Measurements from ENCODE around the gene CNKSR3.
A peak's percentile ranks its signal among the peaks of the same experiment; 100 is the strongest.

CNKSR3 gene

GRCh38 chr6:154478021-154478700 lies 32.3 kb downstream of the CNKSR3 start:
- DNase-seq: no peak

DNA sequence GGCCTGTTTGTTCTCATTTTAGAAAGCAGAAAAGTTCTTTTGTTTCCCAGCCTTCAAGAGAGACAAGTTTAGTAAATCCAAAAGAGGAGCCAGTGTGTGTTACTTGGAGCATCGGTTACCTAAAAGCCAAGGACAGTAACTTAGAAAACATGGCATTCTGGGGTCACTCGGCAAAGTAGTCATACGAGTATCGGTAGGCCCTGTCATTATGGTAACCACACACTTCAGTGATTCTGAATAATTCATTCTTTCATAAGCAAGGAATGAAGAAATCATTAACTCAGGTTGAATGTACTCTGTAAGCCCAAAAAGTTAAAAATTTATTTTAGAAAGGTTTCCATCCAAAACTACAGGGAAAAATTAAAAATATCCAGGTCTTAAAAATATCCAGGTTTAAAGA lies 34.0 kb downstream of the CNKSR3 start:
- DNase-seq: no peak

GRCh38 chr6:154474648-154475428 lies 35.6 kb downstream of the CNKSR3 start:
- no peak for DNase-seq

- DNase-seq: no peak
Measured at GRCh38 chr6:154473324-154473723, 37.2 kb downstream of the CNKSR3 start.

DNA sequence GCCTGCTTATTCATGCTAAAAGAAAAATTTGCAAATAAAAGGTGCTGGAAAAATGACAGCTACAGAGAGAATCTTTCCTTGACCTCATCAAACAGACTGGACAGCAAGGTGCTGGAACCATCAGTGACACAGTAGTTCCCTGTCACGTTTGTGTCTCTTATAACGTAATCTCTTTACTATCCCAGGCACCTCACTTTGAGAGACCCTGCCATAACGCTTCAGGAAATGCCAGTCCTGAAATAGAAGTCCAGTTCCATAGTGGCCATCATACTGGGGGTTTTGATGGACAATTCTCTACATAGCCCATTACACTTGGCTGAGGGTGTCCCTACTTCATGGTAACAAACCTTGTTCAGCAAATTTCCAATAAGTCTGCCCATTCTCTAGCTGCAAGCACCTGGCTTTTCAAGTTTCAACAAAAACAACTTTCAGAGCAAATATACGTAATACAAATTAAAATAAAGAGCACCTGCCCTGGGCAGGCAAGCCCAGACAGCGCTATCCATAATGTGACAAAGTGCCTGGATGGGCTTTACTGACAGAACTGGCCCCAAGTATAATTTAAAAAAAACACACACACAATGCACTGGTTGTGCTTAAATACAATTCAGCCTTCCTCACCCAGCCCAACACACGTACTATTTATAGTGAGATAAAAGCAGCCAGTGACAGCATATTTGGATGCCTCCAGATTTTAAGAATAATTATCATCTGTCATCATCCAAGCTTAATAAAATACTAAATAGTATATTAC lies 38.7 kb downstream of the CNKSR3 start:
- peak; percentile 93 for DNase-seq

GRCh38 chr6:154469306-154469935 lies 41.1 kb downstream of the CNKSR3 start:
- DNase-seq: no peak

DNA sequence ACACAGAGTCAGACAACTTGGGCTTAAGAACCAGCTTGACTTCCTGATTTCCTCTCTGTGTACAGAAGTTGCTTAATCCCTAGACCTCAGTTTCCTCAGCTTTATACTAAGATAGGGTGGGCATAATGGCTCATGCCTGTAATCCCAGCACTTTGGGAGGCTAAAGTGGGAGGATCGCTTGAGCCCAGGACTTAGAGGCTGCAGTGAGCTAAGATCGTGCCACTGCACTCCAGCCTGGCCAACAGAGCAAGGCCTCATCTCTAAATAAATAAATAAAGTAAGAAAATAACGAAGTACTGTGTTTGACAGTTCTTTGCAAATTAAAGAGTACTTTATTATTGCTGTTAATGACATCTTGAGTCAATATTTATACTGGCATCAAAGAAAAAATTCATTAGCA lies 41.7 kb downstream of the CNKSR3 start:
- no peak for DNase-seq

- no peak for DNase-seq
Measured at GRCh38 chr6:154466971-154467679, 43.4 kb downstream of the CNKSR3 start.

GRCh38 chr6:154466139-154466538 lies 44.3 kb downstream of the CNKSR3 start:
- DNase-seq: no peak

DNA sequence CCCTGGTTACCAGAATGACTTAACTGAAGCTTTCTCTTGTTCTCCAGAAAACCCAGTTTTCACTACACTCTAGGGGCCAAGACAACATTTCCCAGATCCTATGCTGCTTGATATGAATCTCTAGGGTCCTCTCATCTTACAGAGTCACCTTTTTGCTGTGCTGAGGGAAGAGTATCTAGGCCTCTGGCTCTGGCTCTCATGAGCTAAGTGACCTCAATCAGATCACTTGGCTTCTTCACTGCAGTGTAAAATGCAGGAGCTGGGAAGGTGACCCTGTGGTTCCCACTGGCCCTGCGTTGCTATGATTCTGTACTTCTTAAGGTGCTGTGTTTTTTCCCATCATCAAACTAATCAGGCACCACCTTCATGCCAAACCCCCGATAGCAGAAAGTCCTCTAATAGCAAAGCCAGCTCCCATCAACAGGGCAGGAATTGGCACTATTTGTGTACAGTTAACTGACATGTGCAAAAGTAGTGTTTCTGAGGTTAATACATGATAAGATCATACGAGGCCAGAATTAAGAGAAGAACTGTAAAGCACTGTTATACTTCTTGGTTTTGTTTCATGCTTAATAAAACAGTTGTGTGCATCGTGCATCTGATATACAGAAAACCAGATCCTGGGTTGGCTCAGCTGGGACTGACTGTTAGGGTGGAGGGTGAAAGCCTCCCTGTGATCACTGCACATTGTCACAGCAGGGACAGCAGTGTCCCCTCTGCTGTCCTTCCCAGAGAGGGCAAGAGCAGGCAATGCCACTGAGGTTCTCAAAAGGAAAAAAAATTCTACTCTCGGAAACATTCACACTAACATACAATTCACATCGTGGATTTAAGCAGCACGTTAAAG lies 46.7 kb downstream of the CNKSR3 start:
- no peak for DNase-seq

DNA sequence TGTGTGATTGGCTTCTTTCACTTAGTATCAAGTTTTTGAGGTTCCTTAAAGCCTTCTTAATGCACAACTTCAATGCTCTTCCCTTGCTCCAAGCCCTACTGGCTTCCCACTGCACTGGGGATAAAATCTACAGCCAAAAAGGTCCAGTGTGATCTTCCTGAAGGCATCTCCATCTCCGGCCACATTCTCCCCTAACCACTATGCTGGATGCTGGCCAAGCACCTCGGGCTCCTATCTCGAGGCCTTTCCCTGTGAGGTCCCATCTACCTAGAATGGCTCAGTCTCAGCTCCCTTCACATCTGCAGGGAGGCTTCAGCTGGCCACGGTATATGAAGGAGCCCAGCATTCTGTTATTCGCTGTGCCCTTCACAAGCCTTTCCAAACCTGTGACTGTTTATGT lies 48.1 kb downstream of the CNKSR3 start:
- no peak for DNase-seq

- no peak for DNase-seq
Measured at GRCh38 chr6:154461348-154461747, 49.1 kb downstream of the CNKSR3 start.

DNA sequence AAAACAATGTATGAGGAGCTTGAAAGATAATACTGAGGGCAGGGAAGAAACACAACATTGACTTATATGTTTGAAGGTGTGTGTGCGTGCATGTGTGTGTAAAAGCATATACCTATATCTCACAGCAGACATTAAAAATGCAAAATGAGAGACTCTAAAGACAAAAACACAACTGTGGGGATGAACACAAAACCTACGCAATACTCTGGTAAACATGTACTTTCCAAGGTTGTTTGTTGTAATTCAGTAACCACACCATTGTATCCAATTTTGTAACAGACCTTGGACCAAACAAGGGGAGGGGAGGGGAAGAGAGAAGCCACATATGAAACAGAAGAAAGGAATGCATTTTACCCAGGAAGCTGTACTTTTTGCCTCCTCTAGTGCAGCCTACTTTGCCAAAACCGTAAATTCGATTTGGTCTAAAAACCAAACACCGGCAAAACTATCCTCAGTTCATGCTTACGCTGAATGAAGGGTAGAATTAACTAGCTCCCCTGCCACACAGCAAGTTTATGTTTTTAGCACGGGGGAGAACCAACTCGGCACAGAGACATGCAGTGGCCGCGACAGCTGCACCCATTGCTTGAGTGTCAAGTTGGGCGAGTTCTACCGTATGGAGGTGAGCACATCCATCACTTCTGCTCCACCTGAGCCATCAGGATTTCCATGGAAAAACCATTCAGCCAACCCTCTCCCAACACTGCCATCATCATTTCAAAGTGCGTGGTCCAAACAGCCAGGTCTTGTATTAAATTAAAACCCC lies 50.0 kb downstream of the CNKSR3 start:
- no peak for DNase-seq

- DNase-seq: no peak
Measured at GRCh38 chr6:154459513-154459912, 51.0 kb downstream of the CNKSR3 start.

DNA sequence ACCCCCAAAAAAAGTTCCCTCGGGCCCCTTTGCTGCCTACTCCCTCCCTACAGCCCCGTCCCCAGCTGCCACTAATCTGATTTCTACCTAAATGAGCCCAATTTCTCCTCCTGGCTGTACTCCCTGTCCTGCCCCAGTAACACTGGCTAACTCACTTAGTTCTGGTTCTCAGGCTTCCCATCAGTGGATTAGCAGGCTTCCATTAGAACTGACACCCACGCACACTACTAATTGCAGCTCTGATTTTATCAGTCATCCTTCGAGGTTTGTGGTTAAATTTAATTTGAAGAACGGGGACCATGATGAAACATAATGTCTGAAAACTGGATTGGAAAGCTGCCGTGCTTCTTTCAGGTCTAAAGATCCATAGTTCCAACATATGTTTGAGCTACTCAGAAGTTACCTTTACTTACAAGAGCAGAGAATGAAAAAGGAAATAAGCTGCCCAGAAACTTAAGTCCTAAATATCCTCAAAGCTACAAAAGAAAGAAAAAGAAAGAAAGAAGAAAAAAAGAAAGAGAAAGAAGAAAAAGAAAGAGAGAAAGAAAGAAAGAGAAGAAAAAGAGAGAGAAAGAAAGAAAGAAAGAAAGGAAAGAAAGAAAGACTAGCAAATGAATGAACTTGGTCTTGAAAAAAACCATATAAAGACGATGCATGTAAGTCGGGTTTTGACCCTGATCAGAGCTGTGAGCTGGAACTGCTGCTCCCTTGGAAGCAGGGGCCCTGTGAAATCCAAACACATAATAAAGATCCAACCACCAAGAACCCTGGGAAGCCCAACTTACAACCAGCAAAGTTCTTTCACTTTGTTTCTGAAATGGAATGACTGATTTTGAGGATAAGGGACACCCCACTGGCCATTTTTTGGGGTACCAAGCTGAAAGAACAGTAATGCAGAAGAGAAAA lies 51.7 kb downstream of the CNKSR3 start:
- DNase-seq: no peak

DNA sequence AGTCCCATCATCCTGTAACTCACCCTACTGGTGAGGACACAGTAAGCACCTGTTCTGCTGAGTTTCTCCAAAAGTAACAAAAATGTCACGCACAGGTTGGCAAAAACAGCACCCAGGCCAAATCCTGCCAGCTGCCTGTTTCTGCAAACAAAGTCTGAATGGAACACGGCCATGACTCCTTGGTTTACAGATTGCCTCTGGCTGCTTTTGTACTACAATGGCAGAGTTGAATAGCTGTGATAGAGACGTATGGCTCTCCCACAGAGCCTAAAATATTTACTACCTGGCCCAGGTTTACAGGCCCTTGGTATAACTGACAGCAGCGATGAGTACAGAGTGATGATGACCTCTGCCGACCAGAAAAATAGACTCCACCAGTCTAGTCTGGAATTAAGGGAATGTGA lies 52.6 kb downstream of the CNKSR3 start:
- peak; percentile 89 for DNase-seq

- DNase-seq: no peak
Measured at GRCh38 chr6:154457046-154457713, 53.3 kb downstream of the CNKSR3 start.

GRCh38 chr6:154453329-154453728 lies 57.2 kb downstream of the CNKSR3 start:
- no peak for DNase-seq

- DNase-seq: no peak
Measured at GRCh38 chr6:154450498-154450897, 60.0 kb downstream of the CNKSR3 start.

Data from NCI-H748 treated with DMSO at 0.1 percent for 48 hours (cell line).